ENCODE results near the gene PPP5C. TPM values are rescaled to one million over a fixed set of nuclear protein-coding genes. Genes with fewer than 3 reads are reported as not detected.
A peak's percentile ranks its signal among the peaks of the same experiment; 100 is the strongest.
"Not testable (repeated sequence)": the region's sequence is repeated elsewhere in the genome, so short reads cannot be mapped to it uniquely, and the experiment has no call there.

Gene PPP5C
- total RNA-seq, 1 donor from 2014 or later: 46.9 TPM

- intact Hi-C loops (cut with DNase I): no loop called here
- ATAC-seq (no peak), DNase-seq (ENCODE audit: low spot score) (peak; percentile 10)
Observed at GRCh38 chr19:46356149-46357055, 9.5 kb downstream of the PPP5C start.

GRCh38 chr19:46357846-46358583, 11.1 kb downstream of the PPP5C start:
- intact Hi-C loops (cut with DNase I): no loop called here
- ATAC-seq: no peak
- DNase-seq (ENCODE audit: low spot score): no peak

- DNase-seq (ENCODE audit: low spot score) (no peak), ATAC-seq (no peak)
- intact Hi-C loops (cut with DNase I): no loop called here
Observed at GRCh38 chr19:46361915-46362314, 15.0 kb downstream of the PPP5C start.

- intact Hi-C loops (cut with DNase I): no loop called here
- ATAC-seq (no peak), DNase-seq (ENCODE audit: low spot score) (no peak)
Observed at GRCh38 chr19:46364359-46364758, 17.5 kb downstream of the PPP5C start.

- ATAC-seq: no peak
- DNase-seq (ENCODE audit: low spot score): no peak
- intact Hi-C loops (cut with DNase I): no loop called here
Observed at GRCh38 chr19:46365561-46365960, 18.7 kb downstream of the PPP5C start.

GRCh38 chr19:46366620-46367292, 19.9 kb downstream of the PPP5C start:
- no peak for DNase-seq (ENCODE audit: low spot score)
- intact Hi-C loops (cut with DNase I): no loop called here
- ATAC-seq: no peak

- intact Hi-C loops (cut with DNase I): no loop called here
- no peak for ATAC-seq
- DNase-seq (ENCODE audit: low spot score): no peak
Observed at GRCh38 chr19:46367426-46367825, 20.5 kb downstream of the PPP5C start.

- intact Hi-C loops (cut with DNase I): no loop called here
- ATAC-seq (no peak), DNase-seq (ENCODE audit: low spot score) (peak; percentile 42)
Observed at GRCh38 chr19:46368116-46368515, 21.2 kb downstream of the PPP5C start.

- ATAC-seq (no peak), DNase-seq (ENCODE audit: low spot score) (no peak)
- intact Hi-C loops (cut with DNase I): no loop called here
Observed at GRCh38 chr19:46369817-46370216, 22.9 kb downstream of the PPP5C start.

- ATAC-seq: no peak
- intact Hi-C loops (cut with DNase I): no loop called here
- DNase-seq (ENCODE audit: low spot score): no peak
Observed at GRCh38 chr19:46371371-46371901, 24.5 kb downstream of the PPP5C start.

GRCh38 chr19:46372901-46373490, 26.1 kb downstream of the PPP5C start:
- ATAC-seq: no peak
- intact Hi-C loops (cut with DNase I): no loop called here
- peak; percentile 50 for DNase-seq (ENCODE audit: low spot score)

GRCh38 chr19:46373491-46374359, 26.8 kb downstream of the PPP5C start:
- intact Hi-C loops (cut with DNase I): no loop called here
- peak; percentile 65 for DNase-seq (ENCODE audit: low spot score)
- peak; percentile 21 for ATAC-seq

- DNase-seq (ENCODE audit: low spot score) (peak; percentile 51), ATAC-seq (no peak)
- intact Hi-C loops (cut with DNase I): no loop called here
Observed at GRCh38 chr19:46374536-46375475, 27.9 kb downstream of the PPP5C start.

GRCh38 chr19:46375476-46376067, 28.7 kb downstream of the PPP5C start:
- DNase-seq (ENCODE audit: low spot score): peak; percentile 31
- intact Hi-C loops (cut with DNase I); ATAC-seq: not testable (repeated sequence)

GRCh38 chr19:46376241-46377153, 29.6 kb downstream of the PPP5C start:
- intact Hi-C loops (cut with DNase I): no loop called here
- ATAC-seq (no peak), DNase-seq (ENCODE audit: low spot score) (peak; percentile 56)

GRCh38 chr19:46378268-46378667, 31.4 kb downstream of the PPP5C start:
- intact Hi-C loops (cut with DNase I): no loop called here
- DNase-seq (ENCODE audit: low spot score): no peak
- peak; percentile 80 for ATAC-seq
